GM19328 (cell line): ENCODE data around the gene C18orf54.
A peak's percentile ranks its signal among the peaks of the same experiment; 100 is the strongest.
"Not testable (repeated sequence)": the region's sequence is repeated elsewhere in the genome, so short reads cannot be mapped to it uniquely, and the experiment has no call there.

ENCODE experiments used
- ATAC-seq: cut with Tn5 transposase; IDR thresholded peaks from one replicate; pipeline ENCODE4 v1.9.1; 2021; ENCODE audit warnings: mild to moderate bottlenecking, moderate library complexity; ENCODE audit not compliant: unreplicated experiment

Gene C18orf54

GRCh38 chr18:54357660-54358494 lies at the start of gene C18orf54, which contains the start of gene STARD6:
C18orf54 (plus strand) TSS chr18:54357906; CDS start chr18:54360573, 2,667 bp downstream.
STARD6 (minus strand) TSS chr18:54357858; CDS start chr18:54354573, 3,285 bp downstream.
- peak; percentile 95 for ATAC-seq

GRCh38 chr18:54309564-54309963 lies 48.1 kb upstream of the C18orf54 start:
- not testable (repeated sequence) for ATAC-seq

- ATAC-seq = no peak
These were observed 41.5 kb upstream of the C18orf54 start for GRCh38 chr18:54316071-54316820.

GRCh38 chr18:54323561-54323960 lies 34.1 kb upstream of the C18orf54 start:
- ATAC-seq = no peak

GRCh38 chr18:54323970-54324369 lies 33.7 kb upstream of the C18orf54 start:
- no peak for ATAC-seq

- no peak for ATAC-seq
These were observed 29.9 kb upstream of the C18orf54 start for GRCh38 chr18:54327818-54328217.

- ATAC-seq = no peak
These were observed 27.9 kb upstream of the C18orf54 start for GRCh38 chr18:54329787-54330186.

- no peak for ATAC-seq
These were observed 26.7 kb upstream of the C18orf54 start for GRCh38 chr18:54330768-54331548.

GRCh38 chr18:54335638-54336173 lies 22.0 kb upstream of the C18orf54 start:
- no peak for ATAC-seq

- ATAC-seq = no peak
These were observed 19.5 kb upstream of the C18orf54 start for GRCh38 chr18:54338230-54338629.

- no peak for ATAC-seq
These were observed 6.5 kb upstream of the C18orf54 start for GRCh38 chr18:54351186-54351585.

- ATAC-seq = peak; percentile 45
These were observed 535 bp upstream of the C18orf54 start for GRCh38 chr18:54357082-54357659.

- ATAC-seq = peak; percentile 4
These were observed 862 bp downstream of the C18orf54 start for GRCh38 chr18:54358495-54359040.

- no peak for ATAC-seq
These were observed 1.5 kb downstream of the C18orf54 start for GRCh38 chr18:54359233-54359632.

GRCh38 chr18:54360406-54360805 lies 2.7 kb downstream of the C18orf54 start:
- ATAC-seq = no peak

GRCh38 chr18:54378057-54378456 lies 20.4 kb downstream of the C18orf54 start:
- ATAC-seq = no peak

GRCh38 chr18:54381640-54382039 lies 23.9 kb downstream of the C18orf54 start:
- ATAC-seq = no peak

GRCh38 chr18:54382076-54382475 lies 24.4 kb downstream of the C18orf54 start:
- ATAC-seq = no peak

GRCh38 chr18:54382733-54383252 lies 25.1 kb downstream of the C18orf54 start:
- ATAC-seq = no peak

GRCh38 chr18:54386043-54386442 lies 28.3 kb downstream of the C18orf54 start:
- no peak for ATAC-seq
